Subcutaneous adipose tissue (tissue), 4 donors: ENCODE results near the gene TRDMT1. TPM values are rescaled to one million over a fixed set of nuclear protein-coding genes. Genes with fewer than 3 reads are reported as not detected.

ENCODE experiments used
- CTCF ChIP-seq: fragments of 450-650 bp; IDR thresholded peaks from one replicate; pipeline ENCODE4 v1.5.1; 2016; ENCODE audit warnings: low read depth, mild to moderate bottlenecking, control low read depth, antibody characterized with exemption, moderate library complexity
- total RNA-seq, 4 donors: library from RNA; depleted of rRNA; stranded (reverse); fragments of >200 nt; gene quantifications; one replicate each; pipeline ENCODE4 v1.1.0, GENCODE V29; 2016

TRDMT1 gene
- total RNA-seq, 4 donors from 2014 or later, result 5.8 to 9.0 (median 8.3) TPM

DNA sequence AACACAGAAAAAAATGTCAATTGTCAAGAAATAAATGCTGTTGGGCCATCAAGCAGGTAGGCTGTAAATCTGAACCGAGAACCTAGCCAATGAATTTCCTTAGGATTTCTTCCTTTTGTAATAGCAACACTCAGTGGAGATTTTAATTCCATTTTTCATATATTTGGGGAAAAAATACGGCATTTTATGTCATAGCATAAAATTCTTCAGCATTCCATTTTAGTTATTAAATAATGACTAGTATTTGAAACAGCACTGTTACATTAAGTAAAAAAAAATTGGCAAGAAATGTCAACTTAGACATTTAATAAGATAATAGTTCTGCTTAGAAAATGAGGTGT, 14.3 kb upstream of the TRDMT1 start:
- no peak for TF ChIP-seq CTCF

DNA sequence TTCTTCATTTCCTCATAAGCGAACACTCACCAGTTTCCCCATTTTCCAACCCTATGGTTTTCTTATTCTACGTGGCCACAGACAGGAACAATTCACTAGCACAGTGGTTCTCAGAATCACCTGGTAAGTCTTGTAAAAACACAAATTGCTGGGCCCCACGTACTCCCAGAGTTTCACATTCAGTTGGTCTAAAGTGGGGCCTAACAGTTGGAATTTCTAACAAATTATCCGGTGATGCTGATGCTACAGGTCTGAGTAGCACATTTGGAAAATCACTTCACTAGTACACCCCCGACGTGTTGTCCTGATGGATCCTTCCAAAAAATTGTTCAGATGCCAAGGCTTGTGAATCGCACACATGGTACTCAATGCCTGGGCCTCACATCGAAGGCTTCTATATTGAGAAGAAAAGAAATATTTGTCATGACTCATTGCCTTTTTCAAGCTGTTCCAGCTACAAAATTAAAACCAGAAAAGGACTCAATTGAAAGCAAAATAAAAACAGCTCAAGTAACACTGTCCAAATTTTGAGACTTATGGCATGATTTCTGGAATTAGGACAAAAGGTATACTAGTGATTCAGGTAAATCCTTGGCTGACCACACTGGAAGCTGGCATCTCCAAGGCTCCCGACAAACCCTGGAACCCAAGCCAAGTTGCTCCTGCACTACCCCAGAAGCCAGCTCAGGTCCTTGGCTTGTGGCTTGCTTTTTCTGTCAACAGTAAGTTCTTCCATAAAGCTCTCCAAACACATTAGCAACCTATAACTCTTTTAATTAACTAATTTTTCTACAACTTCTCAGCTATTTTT, 13.7 kb upstream of the TRDMT1 start:
- TF ChIP-seq CTCF, result no peak

DNA sequence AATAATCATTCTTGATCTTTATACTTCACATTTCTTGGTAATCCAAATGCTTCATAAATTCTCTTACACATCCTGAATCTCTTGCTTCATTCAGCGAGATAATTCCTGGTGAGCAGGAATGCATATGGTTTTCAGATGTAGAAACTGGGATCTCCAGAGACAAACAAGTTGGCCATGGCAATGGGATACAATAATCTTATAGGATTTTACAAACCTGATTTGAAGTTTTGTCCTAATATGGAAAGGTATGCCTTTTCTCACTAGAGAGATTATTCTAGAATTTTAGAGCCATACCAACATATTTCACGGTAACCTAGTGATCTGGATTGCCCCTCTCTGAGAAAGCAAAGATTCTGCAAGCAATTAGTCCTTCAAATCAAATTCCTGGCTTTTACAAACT, 13.1 kb upstream of the TRDMT1 start:
- no peak for TF ChIP-seq CTCF

- TF ChIP-seq CTCF, result no peak
Measured at GRCh38 chr10:17213646-17214349, 12.3 kb upstream of the TRDMT1 start.

GRCh38 chr10:17212802-17213221, 11.3 kb upstream of the TRDMT1 start:
- no peak for TF ChIP-seq CTCF

DNA sequence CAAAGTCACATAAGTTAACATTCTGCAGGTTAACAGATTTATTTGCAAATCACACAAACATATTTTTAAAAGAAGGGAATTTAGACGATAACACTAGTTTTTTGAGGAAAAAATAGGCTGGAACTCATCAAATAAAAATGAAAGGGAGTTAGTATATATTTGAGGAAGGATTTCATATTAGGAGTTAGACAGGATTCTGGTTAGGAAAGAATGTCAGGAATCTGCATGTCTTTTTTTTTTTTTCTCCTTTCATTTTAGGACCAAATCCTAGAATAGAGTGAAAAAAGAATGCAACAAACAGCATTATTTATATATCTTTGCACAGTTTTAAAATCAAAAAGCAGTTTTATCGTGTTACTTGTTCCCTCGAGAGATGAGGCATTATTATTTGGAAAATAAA, 8.9 kb upstream of the TRDMT1 start:
- no peak for TF ChIP-seq CTCF

- TF ChIP-seq CTCF, result no peak
Measured at GRCh38 chr10:17209881-17210280, 8.4 kb upstream of the TRDMT1 start.
